Measurements from ENCODE around the gene OCEL1.

GRCh38 chr19:17243830-17244617, 18.0 kb downstream of the OCEL1 start:
- no peak for TF ChIP-seq EZH2 (IDR thresholded peaks at IDR 0.05; ENCODE audit: borderline replicate concordance, low read length)
- no peak for TF ChIP-seq CTCF (conservative IDR thresholded peaks at IDR 0.05 in 1 of 2, IDR thresholded peaks at IDR 0.05 in 1 of 2; ENCODE audit: extremely low read depth in 1 of 2, insufficient read depth in 1 of 2, low read depth in 1 of 2, low read length in 2 of 2)

Data from mammary epithelial cell (primary cell).